ENCODE data around the gene HOXC4. TPM values are rescaled to one million over a fixed set of nuclear protein-coding genes. Genes with fewer than 3 reads are reported as not detected.

The HOXC4 gene
- total RNA-seq, 1 donor from 2014 or later: not detected

DNA sequence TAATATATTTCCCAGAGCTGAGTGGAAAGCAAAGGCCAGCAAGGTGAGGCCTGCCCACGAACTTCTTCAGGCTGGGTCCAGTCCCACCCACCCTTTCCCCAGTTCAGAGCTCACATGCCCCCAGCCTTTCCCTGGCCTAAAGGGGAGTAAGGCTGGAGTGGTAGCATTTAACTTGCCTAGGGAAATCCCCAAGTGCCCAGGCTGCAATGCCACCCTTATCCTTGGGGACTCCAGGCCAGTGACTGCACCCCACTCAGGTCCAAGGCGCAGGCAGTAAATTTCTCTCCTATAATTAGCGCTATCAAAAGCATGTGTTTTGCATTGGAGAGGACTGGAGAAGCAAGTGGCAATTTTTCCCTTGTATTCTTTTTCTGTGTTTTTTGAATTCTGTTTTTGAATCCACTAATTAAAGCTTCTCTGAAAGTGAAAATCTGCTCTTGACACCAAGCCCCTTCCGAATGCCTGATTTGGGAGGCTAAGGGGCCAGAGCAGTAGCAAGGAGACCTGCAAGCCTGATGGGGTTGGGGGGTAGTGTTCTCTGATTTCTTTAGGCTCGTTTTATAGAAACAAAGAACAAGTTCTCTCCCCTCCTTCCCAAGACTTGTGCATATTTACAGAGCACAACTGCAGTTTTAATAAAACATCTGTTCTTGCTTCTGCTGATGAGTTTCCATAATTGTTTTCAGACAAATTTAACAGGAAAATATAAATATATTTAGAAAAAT, 28.9 kb upstream of the HOXC4 start:
- Mint-ChIP-seq H3K9me3 (ENCODE audit: low read depth) (no peaks in the 10 kb centered on the region), H3K27me3 (ENCODE audit: low read depth) (peaks cover 88% of the 10 kb centered on the region), H3K36me3 (ENCODE audit: low read depth) (peaks cover 3% of the 10 kb centered on the region), H3K4me1 (ENCODE audit: low read depth) (peaks cover 6% of the 10 kb centered on the region), H3K27ac (ENCODE audit: unreplicated experiment) (no peak overlapping the region), H3K4me3 (ENCODE audit: unreplicated experiment) (no peak overlapping the region)
- TF ChIP-seq, protein P1, sequence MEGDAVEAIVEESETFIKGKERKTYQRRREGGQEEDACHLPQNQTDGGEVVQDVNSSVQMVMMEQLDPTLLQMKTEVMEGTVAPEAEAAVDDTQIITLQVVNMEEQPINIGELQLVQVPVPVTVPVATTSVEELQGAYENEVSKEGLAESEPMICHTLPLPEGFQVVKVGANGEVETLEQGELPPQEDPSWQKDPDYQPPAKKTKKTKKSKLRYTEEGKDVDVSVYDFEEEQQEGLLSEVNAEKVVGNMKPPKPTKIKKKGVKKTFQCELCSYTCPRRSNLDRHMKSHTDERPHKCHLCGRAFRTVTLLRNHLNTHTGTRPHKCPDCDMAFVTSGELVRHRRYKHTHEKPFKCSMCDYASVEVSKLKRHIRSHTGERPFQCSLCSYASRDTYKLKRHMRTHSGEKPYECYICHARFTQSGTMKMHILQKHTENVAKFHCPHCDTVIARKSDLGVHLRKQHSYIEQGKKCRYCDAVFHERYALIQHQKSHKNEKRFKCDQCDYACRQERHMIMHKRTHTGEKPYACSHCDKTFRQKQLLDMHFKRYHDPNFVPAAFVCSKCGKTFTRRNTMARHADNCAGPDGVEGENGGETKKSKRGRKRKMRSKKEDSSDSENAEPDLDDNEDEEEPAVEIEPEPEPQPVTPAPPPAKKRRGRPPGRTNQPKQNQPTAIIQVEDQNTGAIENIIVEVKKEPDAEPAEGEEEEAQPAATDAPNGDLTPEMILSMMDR (IDR thresholded peaks at IDR 0.05): no peak
- DNase-seq (ENCODE audit: low spot score): no peak

DNA sequence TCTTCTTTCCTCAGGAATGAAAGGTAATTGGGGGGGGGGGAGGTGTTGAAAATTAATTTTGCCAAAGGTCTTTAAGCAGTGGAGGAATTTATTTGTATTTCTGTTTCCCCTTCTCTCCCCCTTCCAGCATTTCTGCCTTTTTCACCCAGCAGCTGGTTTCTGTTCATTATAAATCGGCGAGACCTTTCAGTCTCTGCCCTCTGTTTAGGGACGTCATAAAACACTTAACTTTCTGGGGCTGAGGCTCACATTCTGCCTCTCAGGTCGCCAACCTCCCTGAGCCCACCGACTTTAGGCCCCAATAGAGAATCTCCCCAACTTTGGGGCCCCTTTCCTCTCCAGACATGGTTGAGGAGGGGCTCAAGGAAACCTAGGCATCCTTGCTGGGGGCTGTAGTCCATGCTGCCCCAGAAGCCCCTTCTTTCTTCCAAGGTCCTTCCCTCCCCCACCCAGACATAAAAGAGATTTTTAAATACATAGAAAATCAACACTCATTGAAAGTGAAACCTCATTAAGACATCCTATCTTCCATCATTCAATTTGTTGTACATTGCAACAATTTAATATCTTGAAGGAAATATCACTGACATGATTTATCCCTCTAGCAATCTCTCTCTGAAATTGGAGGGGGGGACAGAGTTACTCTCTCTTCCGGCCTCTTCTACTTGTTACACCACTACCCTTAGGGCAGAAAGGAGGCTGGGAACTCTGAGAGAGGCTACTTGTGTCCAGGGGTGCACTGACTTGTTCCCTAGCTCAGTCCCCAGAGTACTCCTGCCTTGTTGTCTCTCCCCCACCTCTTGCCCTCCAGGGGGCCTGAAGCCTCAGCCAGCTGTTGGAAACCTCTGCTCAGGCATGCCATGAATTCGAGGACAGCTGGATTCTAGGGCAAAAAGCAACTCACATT, 27.9 kb upstream of the HOXC4 start:
- Mint-ChIP-seq H3K27ac (ENCODE audit: unreplicated experiment) (no peak overlapping the region), H3K27me3 (ENCODE audit: low read depth) (peaks cover 85% of the 10 kb centered on the region), H3K4me3 (ENCODE audit: unreplicated experiment) (no peak overlapping the region), H3K9me3 (ENCODE audit: low read depth) (no peaks in the 10 kb centered on the region), H3K36me3 (ENCODE audit: low read depth) (peaks cover 6% of the 10 kb centered on the region), H3K4me1 (ENCODE audit: low read depth) (peaks cover 9% of the 10 kb centered on the region)
- no peak for DNase-seq (ENCODE audit: low spot score)
- TF ChIP-seq, protein P1 (IDR thresholded peaks at IDR 0.05): no peak

DNA sequence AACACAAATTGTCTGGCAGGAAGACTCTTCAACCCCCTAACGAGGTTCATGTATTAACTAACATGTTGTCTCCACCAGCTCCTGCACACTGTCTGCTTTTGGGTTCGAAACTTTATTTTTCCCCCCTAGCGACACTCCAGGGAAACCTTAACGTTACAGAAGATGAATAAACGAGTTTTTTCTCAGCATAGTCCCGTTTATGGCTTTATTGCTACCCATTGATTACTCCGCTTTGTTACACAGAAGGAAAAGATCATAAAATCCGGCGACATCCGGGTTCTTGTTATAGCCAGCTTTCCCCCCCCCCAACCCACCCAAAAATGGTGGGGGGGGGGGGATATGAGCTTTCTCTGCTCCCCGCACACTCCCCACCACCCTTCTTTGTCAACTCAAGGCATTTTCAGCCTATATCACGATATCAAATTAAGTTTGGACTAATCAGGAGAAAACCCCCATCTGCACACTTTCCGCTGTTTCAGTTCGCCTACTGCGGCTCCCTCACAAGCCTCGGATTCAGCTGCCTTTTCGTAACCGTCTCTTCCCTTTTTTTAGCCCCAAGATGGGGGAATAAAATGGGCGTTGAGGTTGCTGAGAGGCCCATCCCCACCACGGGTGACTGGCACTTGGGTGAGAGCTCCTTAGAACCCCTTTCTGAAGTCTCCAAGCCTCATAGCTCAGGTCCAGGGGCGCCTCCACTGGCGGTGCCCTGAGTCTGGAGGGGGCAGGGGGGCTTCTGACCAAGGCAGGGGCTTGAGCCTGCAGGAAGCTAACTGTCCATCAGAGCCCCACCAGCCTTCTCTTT, 26.8 kb upstream of the HOXC4 start:
- H3K27me3 Mint-ChIP-seq (ENCODE audit: low read depth): peaks cover 82% of the 10 kb centered on the region
- no peaks in the 10 kb centered on the region for H3K9me3 Mint-ChIP-seq (ENCODE audit: low read depth)
- no peak overlapping the region for H3K27ac Mint-ChIP-seq (ENCODE audit: unreplicated experiment)
- no peak for DNase-seq (ENCODE audit: low spot score)
- H3K4me1 Mint-ChIP-seq (ENCODE audit: low read depth): peaks cover 14% of the 10 kb centered on the region
- TF ChIP-seq, protein P1 (IDR thresholded peaks at IDR 0.05): no peak
- peaks cover 6% of the 10 kb centered on the region for H3K36me3 Mint-ChIP-seq (ENCODE audit: low read depth)
- no peak overlapping the region for H3K4me3 Mint-ChIP-seq (ENCODE audit: unreplicated experiment)

DNA sequence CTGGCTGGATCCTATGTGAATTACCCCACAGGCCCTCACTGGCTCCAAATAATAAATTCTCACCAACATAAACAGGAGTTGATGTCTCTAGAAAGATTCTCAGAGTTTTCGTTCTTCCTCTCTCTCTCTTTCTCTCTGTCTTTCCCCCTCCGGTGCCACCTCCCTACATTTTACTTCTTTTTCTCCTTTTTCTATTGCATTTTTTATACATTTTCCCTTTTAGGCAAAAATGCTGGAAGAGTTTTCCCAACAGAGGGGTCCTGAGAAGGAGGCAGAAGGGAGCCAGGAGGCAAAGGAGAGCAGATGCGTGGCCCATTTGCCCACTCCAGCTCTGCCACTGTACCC, 26.2 kb upstream of the HOXC4 start:
- Mint-ChIP-seq H3K9me3 (ENCODE audit: low read depth) (no peaks in the 10 kb centered on the region), H3K27me3 (ENCODE audit: low read depth) (peaks cover 82% of the 10 kb centered on the region), H3K27ac (ENCODE audit: unreplicated experiment) (no peak overlapping the region), H3K36me3 (ENCODE audit: low read depth) (peaks cover 6% of the 10 kb centered on the region), H3K4me1 (ENCODE audit: low read depth) (peaks cover 14% of the 10 kb centered on the region), H3K4me3 (ENCODE audit: unreplicated experiment) (no peak overlapping the region)
- no peak for DNase-seq (ENCODE audit: low spot score)
- TF ChIP-seq, protein P1 (IDR thresholded peaks at IDR 0.05): no peak
